SK-N-SH (cell line): ENCODE measurements around the gene RAB3IL1.

ENCODE experiments used
- CTCF ChIP-seq: fragments of 200-600 bp; sonication (generic); IDR thresholded peaks from 2 replicates; pipeline ENCODE4 v1.6.1; 2017; ENCODE audit warnings: antibody characterized with exemption, mild to moderate bottlenecking, moderate library complexity
- GABPA ChIP-seq: IDR thresholded peaks from 2 replicates; pipeline ENCODE4 v1.4.0; 2012; ENCODE audit warnings: low read depth, mild to moderate bottlenecking
- POLR2AphosphoS5 ChIP-seq: IDR thresholded peaks from 2 replicates; pipeline ENCODE4 v1.6.1; 2012; ENCODE audit warnings: low read depth, low read length
- RFX5 ChIP-seq: IDR thresholded peaks from 2 replicates; pipeline ENCODE4 v1.6.1; 2012; ENCODE audit warnings: mild to moderate bottlenecking, improper control_type of control experiment, low read length

- TF ChIP-seq RFX5: no peak
- TF ChIP-seq CTCF: no peak
- TF ChIP-seq POLR2AphosphoS5: no peak
- TF ChIP-seq GABPA: no peak
These were observed 20.5 kb downstream of the RAB3IL1 start for GRCh38 chr11:61896665-61897386.
